Endothelial cell of umbilical vein (primary cell): ENCODE measurements around the gene OSCAR. TPM values are rescaled to one million over a fixed set of nuclear protein-coding genes. Genes with fewer than 3 reads are reported as not detected.

Source experiments
- BruUV-seq: library from RNA; stranded (reverse); fragments of 400-500 nt; replicated peaks from 2 replicates; lab custom pipeline; 2021; lab: Mats Ljungman, UMichigan
- CTCF ChIA-PET: fragments of 300-600, 350-600 bp; sonication (Branson Sonifier 250); formaldehyde crosslinking; loops from one replicate; lab custom pipeline; 2021; ENCODE audit warnings: antibody characterized with exemption, inconsistent platforms; lab: Charles Lee
- POLR2A ChIA-PET: fragments of 300-600, 350-600 bp; sonication (Branson Sonifier 250); formaldehyde crosslinking; loops from one replicate; lab custom pipeline; 2021; ENCODE audit warnings: antibody characterized with exemption, inconsistent platforms; lab: Charles Lee
- DNase-seq: peaks from one replicate; pipeline ENCODE4 v3.0.0-alpha.2; 2011; ENCODE audit warnings: low read depth, low spot score
- FAIRE-seq: peaks from 2 replicates; lab custom pipeline; 2011; peaks lifted over from hg19 to GRCh38; lab: Jason Lieb, UNC
- H2AFZ ChIP-seq: 2 replicates; pipeline ENCODE4 v1.6.0; 2012; ENCODE audit warnings: low read depth, low read length, control low read depth, inconsistent platforms
- H3K27ac ChIP-seq: 2 replicates; pipeline ENCODE4 v1.5.1; 2011; ENCODE audit warnings: low read depth, mild to moderate bottlenecking, control low read depth, low read length, moderate library complexity; ENCODE audit not compliant: insufficient read depth
- H3K27me3 ChIP-seq, 2 experiments: 2 replicates each; pipeline versions ENCODE4 v1.6.0 to v1.6.1; 2011; ENCODE audit warnings: low read length in 2 of 2, mixed read lengths in 1 of 2; ENCODE audit not compliant: control insufficient read depth in 2 of 2, insufficient read depth in 2 of 2
- H3K36me3 ChIP-seq, 2 experiments: 2 replicates in 1 of 2; 3 replicates in 1 of 2; pipeline ENCODE4 v1.5.1; 2011; ENCODE audit warnings: low read length in 2 of 2, mild to moderate bottlenecking in 1 of 2, moderate library complexity in 1 of 2; ENCODE audit not compliant: control insufficient read depth in 2 of 2, insufficient read depth in 2 of 2; ENCODE audit errors: extremely low read depth in 1 of 2
- H3K4me1 ChIP-seq: 3 replicates; pipeline ENCODE4 v1.5.1; 2011; ENCODE audit warnings: mild to moderate bottlenecking, low read length; ENCODE audit not compliant: control insufficient read depth, insufficient read depth; ENCODE audit errors: extremely low read depth
- H3K4me2 ChIP-seq: 2 replicates; pipeline ENCODE4 v1.6.1; 2011; ENCODE audit warnings: low read length, control low read depth, mixed read lengths; ENCODE audit not compliant: insufficient read depth
- H3K4me3 ChIP-seq, 3 experiments: fragments of 200-600 bp in 1 of 3; sonication (generic), shearing (Covaris generic) in 1 of 3; replicated peaks in 1 of 3; 2 replicates each; pipeline ENCODE4 v1.5.1; 2011 to 2016; ENCODE audit warnings: control low read depth in 3 of 3, low read length in 3 of 3, mild to moderate bottlenecking in 2 of 3, inconsistent platforms in 1 of 3, low read depth in 1 of 3, moderate library complexity in 1 of 3; ENCODE audit not compliant: insufficient read depth in 1 of 3
- H3K79me2 ChIP-seq: 2 replicates; pipeline ENCODE4 v1.6.0; 2012; ENCODE audit warnings: low read length, inconsistent platforms; ENCODE audit not compliant: control insufficient read depth, insufficient read depth
- H3K9ac ChIP-seq: replicated peaks from 2 replicates; pipeline ENCODE3; 2011; ENCODE audit warnings: low read length, control low read depth; ENCODE audit not compliant: insufficient read depth; ENCODE audit errors: extremely low read depth
- H3K9me1 ChIP-seq: replicated peaks from 3 replicates; pipeline ENCODE4 v1.6.0; 2011; ENCODE audit warnings: mild to moderate bottlenecking, low read length; ENCODE audit not compliant: control insufficient read depth, insufficient read depth; ENCODE audit errors: extremely low read depth
- H3K9me3 ChIP-seq: replicated peaks from 2 replicates; pipeline ENCODE4 v1.5.1; 2012; ENCODE audit warnings: low read length, inconsistent platforms; ENCODE audit not compliant: control insufficient read depth, insufficient read depth
- H4K20me1 ChIP-seq: replicated peaks from 2 replicates; pipeline ENCODE3; 2011; ENCODE audit warnings: mild to moderate bottlenecking, low read length; ENCODE audit not compliant: control insufficient read depth, insufficient read depth; ENCODE audit errors: extremely low read depth
- CTCF ChIP-seq, 2 donors: IDR thresholded peaks; 1 replicate in 1 of 2; 2 replicates in 1 of 2; pipeline ENCODE4 v1.5.1; 2011; ENCODE audit warnings: low read length in 2 of 2, mild to moderate bottlenecking in 2 of 2, moderate library complexity in 2 of 2, control low read depth in 1 of 2, inconsistent platforms in 1 of 2, low read depth in 1 of 2; ENCODE audit not compliant: insufficient read depth in 1 of 2; ENCODE audit errors: extremely low read depth in 1 of 2
- EZH2 ChIP-seq: IDR thresholded peaks from 2 replicates; pipeline ENCODE4 v1.6.1; 2012; ENCODE audit warnings: borderline replicate concordance, low read depth, mild to moderate bottlenecking, moderate library complexity, low read length, inconsistent platforms; ENCODE audit not compliant: severe bottlenecking
- GATA2 ChIP-seq: IDR thresholded peaks from 2 replicates; pipeline ENCODE4 v1.7.0; 2011; ENCODE audit warnings: low read depth, mild to moderate bottlenecking, moderate library complexity, mixed read lengths, low read length; ENCODE audit not compliant: insufficient read length, insufficient read depth
- JUN ChIP-seq: IDR thresholded peaks from 2 replicates; pipeline ENCODE4 v1.6.1; 2011; ENCODE audit warnings: borderline replicate concordance, low read depth; ENCODE audit not compliant: insufficient read length, insufficient read depth
- MAX ChIP-seq: IDR thresholded peaks from 2 replicates; pipeline ENCODE4 v1.6.1; 2011; ENCODE audit not compliant: insufficient read depth, insufficient read length
- MYC ChIP-seq: IDR thresholded peaks from one replicate; pipeline ENCODE4 v1.6.1; 2011; ENCODE audit warnings: mild to moderate bottlenecking, low read depth, low read length
- POLR2A ChIP-seq: IDR thresholded peaks from 2 replicates; pipeline ENCODE4 v1.6.1; 2012; ENCODE audit warnings: low read depth, mild to moderate bottlenecking, control low read depth, low read length
- dilution Hi-C: fragments of 300-500 bp; cut with MboI; formaldehyde crosslinking; loops from one replicate; pipeline ENCODE4 v1.15.0; 2019; ENCODE audit warnings: low sequenced_read_pairs; ENCODE audit not compliant: extremely low pct_ligation_motif_present
- intact Hi-C: fragments of 100-400 bp; cut with micrococcal nuclease; formaldehyde crosslinking; loops from one replicate; pipeline ENCODE4 v1.10.0; 2022
- polyA plus RNA-seq, 4 experiments: library from polyadenylated mRNA; depleted of rRNA in 3 of 4; stranded (reverse) in 3 of 4; unstranded in 1 of 4; fragments of >200 nt; gene quantifications; 2 replicates each; pipeline versions ENCODE4 v1.2.1 to v1.2.3, GENCODE V29; 2011 to 2012; ENCODE audit warnings: missing spikeins in 1 of 4
- total RNA-seq: library from RNA; stranded (reverse); gene quantifications from 2 replicates; pipeline ENCODE4 v1.2.3, GENCODE V29; 2021

The OSCAR gene
- total and polyA plus RNA-seq, 2 donors (not counting 3 experiments of a cell fraction or from before 2014, with no cell fraction given): 0.08 TPM; not detected in 1

- BruUV-seq: no TSS peak
- CTCF ChIA-PET: interaction anchor here (1.9 kb wide), 1 partner anchor 9 kb away, joined by 6 read pairs; no protein-coding TSS in a partner anchor
These were observed 23.3 kb downstream of the OSCAR start for GRCh38 chr19:54077334-54077733.

More at GRCh38 chr19:54077334-54077733, 23.3 kb downstream of the OSCAR start:
- TF ChIP-seq MAX (no peak), MYC (no peak), JUN (no peak), CTCF (IDR thresholded peaks at IDR 0.05; ENCODE audit: extremely low read depth in 1 of 2, insufficient read depth in 1 of 2, low read depth in 1 of 2, low read length in 2 of 2) (no peak), POLR2A (no peak), EZH2 (no peak), GATA2 (no peak)
- no peak for DNase-seq
- Histone ChIP-seq H3K9me3 (no peaks in the 10 kb centered on the region), H3K4me1 (no peaks in the 10 kb centered on the region), H3K9me1 (no peaks in the 10 kb centered on the region), H3K79me2 (no peaks in the 10 kb centered on the region), H3K27ac (no peak overlapping the region), H3K27me3 (no peaks in the 10 kb centered on the region), H3K4me3 (no peak overlapping the region), H3K36me3 (no peaks in the 10 kb centered on the region), H4K20me1 (no peaks in the 10 kb centered on the region), H3K4me2 (no peak overlapping the region), H3K9ac (no peak overlapping the region), H2AFZ (no peak overlapping the region)
- intact Hi-C loops (no loop called here), dilution Hi-C loops (no loop called here)
- no peak for FAIRE-seq
- POLR2A ChIA-PET: no interaction called here
